ENCODE measurements around the gene EXOSC2.

The EXOSC2 gene

DNA sequence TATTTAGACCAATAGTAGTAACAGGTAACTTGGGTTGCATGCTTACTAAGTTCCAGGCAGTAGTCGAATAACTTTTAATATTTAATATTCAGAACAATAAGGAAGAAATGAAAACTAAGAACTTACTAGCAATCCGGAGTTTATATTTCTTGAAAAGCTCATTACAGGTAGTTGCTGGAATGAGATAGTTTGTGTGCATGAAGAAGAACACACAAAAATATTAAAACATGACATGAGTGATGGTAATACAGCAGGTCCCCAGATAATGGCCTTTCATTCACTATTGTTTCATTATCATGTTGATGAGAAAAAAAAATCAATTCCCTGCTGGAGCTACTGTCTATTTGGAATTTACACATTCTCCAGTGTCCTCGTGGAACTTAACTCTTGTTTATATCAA is 44.7 kb downstream of the EXOSC2 start:
- TF ChIP-seq ZFX (IDR thresholded peaks at IDR 0.05; ENCODE audit: borderline replicate concordance) (no peak), CTCF (IDR thresholded peaks at IDR 0.05) (no peak)

GRCh38 chr9:130739081-130739480 is 45.5 kb downstream of the EXOSC2 start:
- H3K27ac ChIP-seq, result no peak overlapping the region
- TF ChIP-seq CTCF (IDR thresholded peaks at IDR 0.05), result no peak
- TF ChIP-seq ZFX (IDR thresholded peaks at IDR 0.05; ENCODE audit: borderline replicate concordance), result no peak

More for the DNA sequence above, 44.7 kb downstream of the EXOSC2 start:
- H3K27ac ChIP-seq, result no peak overlapping the region

DNA sequence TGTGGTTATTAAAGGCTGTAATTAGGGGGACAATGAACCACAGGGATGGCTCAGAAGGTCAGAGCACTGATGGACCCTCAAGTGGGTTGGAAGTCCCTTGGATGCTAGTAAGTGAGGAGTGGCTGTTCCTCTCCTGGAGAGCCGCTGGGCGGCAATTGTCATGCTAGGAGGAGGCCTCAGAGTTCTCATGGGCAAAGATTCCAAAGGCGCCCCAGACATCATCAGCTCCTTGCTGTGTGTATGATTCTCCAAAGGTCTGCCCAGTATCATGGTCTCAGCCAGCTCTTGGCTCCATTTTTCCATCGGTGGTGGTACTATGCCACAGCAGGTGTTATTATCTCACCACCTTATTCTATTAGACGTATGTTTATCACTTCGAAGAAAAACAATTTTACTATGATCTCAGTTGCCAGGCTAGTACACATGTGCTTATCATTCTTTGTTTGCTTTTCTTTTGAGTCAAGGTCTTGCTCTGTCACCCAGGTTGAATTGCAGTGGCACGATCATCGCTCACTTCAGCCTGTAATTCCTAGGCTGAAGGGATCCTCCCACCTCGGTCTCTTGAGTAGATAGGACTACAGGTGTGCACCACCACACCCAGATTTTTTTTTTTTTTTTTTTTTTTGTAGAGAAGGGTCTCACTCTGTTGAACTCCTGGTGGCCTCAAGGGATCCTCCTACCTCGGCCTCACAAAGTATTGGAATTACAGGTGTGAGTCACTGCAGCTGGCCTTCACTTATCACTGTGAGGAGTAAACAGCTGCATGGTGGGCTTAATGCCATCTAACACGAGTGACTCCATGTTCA is 46.8 kb downstream of the EXOSC2 start:
- TF ChIP-seq ZFX (IDR thresholded peaks at IDR 0.05; ENCODE audit: borderline replicate concordance), result no peak
- no peak for TF ChIP-seq CTCF (IDR thresholded peaks at IDR 0.05)
- no peak overlapping the region for H3K27ac ChIP-seq

DNA sequence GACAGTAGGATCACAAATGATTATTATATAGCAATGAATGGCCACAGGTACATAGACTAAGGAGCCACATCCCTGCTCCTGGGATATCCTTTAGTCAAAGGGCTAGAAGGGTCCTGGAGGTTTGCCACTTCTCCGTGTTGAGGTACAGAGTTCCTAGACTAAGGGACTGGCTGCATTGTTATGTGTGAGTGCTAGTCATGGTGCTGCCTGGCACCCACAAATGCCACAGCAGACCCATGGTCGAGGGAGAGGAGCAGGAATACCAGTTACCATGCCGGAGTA is 47.4 kb downstream of the EXOSC2 start:
- no peak for TF ChIP-seq ZFX (IDR thresholded peaks at IDR 0.05; ENCODE audit: borderline replicate concordance)
- no peak for TF ChIP-seq CTCF (IDR thresholded peaks at IDR 0.05)
- H3K27ac ChIP-seq, result no peak overlapping the region

DNA sequence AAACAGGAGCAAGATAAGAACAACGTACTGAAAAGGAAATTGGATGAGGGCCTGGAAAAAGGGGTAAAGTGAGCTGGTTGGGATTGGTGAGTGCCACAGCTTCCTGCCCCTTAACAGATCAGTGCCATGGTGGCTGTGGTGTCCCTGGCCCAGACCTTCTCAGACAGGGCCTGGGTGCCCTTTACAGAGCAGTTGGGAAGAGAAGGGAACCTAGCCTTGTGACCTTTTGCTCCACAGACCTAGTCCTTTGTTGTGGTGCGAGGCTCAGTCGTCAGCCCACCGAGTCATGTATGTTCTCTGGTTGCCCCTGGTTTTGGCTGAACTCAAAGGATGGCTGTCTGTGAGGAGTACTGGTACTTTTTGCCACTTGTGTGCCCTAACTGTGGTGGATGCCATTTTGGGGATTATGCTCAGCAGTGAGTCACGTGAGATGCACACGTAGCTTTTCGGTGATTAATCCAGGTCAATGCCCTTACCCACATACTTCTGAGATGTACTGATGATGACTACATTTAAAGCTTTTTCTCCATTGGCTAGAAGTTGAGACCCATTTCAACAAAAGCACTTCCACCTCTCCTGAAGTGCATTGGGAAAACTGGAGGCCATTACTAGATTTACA is 48.4 kb downstream of the EXOSC2 start:
- TF ChIP-seq ZFX (IDR thresholded peaks at IDR 0.05; ENCODE audit: borderline replicate concordance) (no peak), CTCF (IDR thresholded peaks at IDR 0.05) (no peak)
- H3K27ac ChIP-seq, result no peak overlapping the region

- no peak overlapping the region for H3K27ac ChIP-seq
- TF ChIP-seq CTCF (IDR thresholded peaks at IDR 0.05) (no peak), ZFX (IDR thresholded peaks at IDR 0.05; ENCODE audit: borderline replicate concordance) (no peak)
These were observed 50.1 kb downstream of the EXOSC2 start for GRCh38 chr9:130743656-130744055.

DNA sequence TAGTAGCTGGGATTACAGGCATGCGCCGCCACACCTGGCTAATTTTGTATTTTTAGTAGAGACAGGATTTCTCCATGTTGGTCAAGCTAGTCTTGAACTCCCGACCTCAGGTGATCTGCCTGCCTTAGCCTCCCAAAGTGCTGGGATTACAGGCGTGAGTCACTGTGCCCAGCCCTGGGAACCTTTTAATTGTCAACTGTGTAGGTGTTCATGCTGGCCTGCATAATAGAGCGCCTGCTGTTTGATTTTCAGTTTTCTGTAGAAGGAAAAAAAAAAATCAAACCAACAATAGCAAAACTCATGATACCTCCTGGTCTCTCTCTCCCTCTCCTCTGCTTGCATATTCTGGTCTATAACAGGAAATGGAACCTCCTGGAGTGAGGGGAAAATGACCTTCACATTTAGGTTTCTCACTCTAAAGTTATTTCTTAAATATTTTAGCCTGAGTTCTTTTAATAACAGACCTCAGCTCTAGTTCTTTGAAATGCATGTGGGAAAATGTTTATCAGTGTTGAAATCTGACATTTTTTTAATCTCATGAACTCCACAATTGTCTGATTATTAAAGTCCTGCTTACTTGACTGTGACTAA is 51.7 kb downstream of the EXOSC2 start:
- H3K27ac ChIP-seq, result no peak overlapping the region
- TF ChIP-seq ZFX (IDR thresholded peaks at IDR 0.05; ENCODE audit: borderline replicate concordance) (no peak), CTCF (IDR thresholded peaks at IDR 0.05) (no peak)

All from 22Rv1 (cell line).